ENCODE measurements around the gene CFAP99.

DNA sequence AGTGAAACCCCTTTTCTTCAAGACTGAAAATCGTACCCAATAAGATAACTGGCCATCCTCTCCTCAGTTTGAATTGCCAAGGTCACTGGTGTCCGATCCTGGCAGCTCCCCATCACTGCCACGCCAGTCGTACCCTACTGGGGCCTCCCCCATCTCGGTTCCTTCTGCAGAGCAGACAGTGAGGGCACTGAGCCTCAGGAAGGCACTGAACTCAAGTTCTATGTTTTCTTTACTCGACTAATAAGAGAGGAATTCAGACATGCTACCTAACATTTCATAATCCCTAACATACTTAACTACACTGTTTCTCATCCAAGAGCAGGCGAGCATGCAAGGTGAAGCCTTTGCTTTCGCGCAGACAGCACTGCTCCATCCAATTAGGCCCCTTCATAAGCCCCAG lies 23.7 kb upstream of the CFAP99 start:
- TF ChIP-seq POLR2AphosphoS5 (IDR thresholded peaks at IDR 0.05; ENCODE audit: borderline replicate concordance, low read depth, low read length) (no peak), EZH2 (IDR thresholded peaks at IDR 0.05) (no peak), FOXP2 (optimal IDR thresholded peaks at IDR 0.05; ENCODE audit: control extremely low read depth, extremely low read length, insufficient read depth) (no peak)
